CD4-positive, alpha-beta T cell treated with Interferon alpha-2 for 1 hour (primary cell): ENCODE data around the gene SORCS2.

ENCODE experiments used
- DNase-seq, 2 donors: peaks; one replicate each; pipeline ENCODE4 v3.0.0-alpha.2; 2020 to 2022

SORCS2 gene

DNA sequence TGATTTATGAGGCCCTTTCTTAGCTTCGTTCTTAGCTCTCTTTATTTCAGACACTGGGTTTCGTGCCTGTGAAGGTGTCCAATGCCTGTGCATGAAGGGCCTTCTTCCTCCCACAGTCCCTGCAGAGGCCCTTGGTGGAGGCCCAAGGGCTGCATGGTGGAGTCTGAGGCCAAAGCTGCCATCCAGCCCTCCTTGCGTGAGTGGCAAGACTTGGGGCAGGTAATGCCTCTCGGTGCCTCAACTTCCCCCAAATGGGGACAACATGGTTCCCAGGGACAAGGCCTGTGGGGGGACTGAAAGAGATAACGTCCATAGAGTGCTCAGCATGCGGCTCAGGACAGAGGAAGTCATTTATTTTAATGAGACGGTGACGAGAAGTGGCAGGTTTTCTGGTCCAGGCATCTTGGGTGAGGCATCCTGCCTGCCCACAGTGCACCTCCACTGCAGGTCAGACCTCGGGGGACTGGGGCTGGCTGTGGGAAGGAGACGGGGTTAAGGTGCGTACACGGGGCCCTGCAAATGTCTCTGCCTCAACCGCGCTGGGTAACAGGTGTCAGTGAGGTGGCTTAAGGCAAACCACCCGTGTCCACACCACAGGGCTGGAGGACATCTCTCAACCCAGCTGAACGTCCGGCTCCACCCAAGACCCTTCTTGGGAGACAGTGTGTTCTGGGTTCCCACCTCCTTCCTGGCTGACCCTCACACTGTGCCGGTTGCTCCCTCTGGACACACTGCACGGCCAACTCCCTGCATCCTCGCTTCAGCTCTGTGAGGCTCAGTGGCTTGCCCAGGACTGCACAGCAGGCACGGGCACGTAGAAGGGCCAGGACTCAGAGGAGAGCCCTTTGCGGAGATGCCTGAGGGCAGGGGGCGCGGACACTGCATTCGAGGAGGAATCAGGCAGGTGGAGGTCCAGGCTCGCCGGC lies 191.9 kb downstream of the SORCS2 start:
- no peak for DNase-seq

GRCh38 chr4:7384929-7385890 lies 192.9 kb downstream of the SORCS2 start:
- DNase-seq, result no peak

DNA sequence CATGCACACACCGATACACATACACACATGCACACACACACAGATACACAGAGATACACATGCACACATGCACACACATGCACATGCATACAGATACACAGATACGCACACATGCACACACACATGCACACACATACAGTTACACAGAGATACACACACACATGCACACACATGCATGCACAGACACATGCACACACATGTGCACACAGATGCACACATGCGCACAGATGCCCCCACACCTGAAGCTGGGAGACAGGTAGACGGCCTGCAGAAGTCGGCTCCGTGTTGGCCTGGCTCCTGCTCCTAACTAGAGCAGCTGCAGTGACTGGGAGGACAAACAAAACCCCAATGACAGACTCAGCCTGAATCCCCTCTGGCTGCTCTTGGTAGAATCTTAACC lies 195.6 kb downstream of the SORCS2 start:
- DNase-seq, result no peak

DNA sequence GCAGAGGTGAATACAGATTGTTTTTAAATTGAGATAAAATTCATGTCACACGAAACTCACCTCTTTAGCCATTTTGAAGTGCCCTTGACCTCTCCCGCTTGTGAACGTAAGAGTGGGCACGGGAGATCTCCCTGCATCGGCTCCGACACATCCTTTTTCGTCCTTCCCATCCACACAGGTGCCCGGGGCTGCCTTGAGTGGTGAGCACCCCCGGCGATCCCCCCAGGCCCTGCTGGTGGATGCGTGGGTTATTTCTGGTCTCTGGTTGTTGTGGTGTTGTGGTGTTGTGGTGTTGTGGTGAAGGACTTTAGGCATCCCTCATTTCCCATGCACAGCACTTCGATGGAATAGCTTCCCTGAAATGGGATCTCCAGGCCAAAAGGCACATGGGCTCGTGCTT lies 196.3 kb downstream of the SORCS2 start:
- DNase-seq, result no peak

DNA sequence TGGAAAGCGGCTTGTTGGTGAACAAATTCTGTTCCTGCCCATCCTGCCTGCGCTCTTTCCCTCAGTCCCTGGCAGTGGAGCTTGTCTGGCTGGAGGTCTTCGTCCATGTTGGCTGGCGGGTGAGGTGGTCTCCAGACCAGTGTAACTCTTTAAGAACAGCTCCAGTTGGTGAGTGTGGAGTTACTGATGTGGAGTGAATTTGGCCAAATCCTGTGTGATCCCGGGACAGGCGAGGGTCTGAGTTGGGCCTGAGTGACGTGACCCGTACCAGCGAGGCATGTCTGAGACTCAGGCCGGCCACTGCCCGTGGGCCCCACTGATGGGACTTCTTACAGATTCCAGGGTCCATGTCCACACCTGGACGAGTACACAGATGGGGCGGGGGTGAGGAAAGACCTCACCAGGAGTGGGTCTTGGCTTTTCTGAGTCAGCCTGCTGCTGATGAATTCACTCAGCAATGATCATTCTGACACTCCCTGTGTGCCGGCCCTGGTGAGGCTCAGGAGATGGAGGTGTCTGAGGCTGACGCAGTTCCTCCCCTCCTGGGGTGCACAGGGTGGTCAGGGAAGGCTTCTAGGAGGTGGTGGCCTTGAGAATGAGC lies 196.9 kb downstream of the SORCS2 start:
- DNase-seq, result no peak

DNA sequence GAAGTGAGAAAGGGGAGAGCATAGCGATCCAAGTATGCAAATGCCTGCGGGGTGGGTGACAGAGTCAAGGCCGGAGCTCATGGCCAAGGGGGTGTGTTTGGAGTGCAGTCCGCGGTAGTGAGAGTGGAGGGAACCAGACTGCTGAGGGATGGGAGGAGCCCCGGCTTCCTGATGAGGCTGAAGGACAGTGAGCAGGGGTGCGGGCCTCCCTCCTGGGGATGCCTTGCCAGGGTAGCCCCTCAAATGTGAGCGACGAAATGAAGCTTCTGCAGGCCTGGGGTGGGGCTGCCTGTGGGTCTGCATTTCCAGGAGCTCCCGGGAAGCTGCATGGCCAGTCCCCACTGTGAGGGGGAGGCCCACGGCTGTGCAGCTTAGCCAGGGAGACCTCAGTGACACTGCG lies 197.4 kb downstream of the SORCS2 start:
- DNase-seq, result no peak

DNA sequence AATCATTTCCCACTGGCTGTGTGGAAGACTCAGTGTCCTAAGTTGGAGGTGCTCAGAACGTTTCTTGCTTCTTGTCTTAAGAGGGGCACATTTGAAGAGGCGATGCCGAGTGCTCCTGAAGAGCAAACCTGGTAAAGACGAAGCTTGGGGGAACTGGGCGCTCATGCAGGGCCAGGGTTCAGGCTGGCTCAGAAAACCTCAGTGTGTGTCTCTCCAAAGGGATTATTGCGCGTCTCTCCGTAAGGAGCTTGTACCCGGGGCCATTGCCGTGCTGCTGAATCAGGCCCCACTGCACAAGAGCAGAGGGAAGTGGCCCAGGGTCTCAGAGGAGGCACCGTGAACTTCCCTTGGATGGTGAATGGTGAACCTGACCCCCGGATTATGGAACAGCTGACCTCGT lies 198.0 kb downstream of the SORCS2 start:
- no peak for DNase-seq

DNA sequence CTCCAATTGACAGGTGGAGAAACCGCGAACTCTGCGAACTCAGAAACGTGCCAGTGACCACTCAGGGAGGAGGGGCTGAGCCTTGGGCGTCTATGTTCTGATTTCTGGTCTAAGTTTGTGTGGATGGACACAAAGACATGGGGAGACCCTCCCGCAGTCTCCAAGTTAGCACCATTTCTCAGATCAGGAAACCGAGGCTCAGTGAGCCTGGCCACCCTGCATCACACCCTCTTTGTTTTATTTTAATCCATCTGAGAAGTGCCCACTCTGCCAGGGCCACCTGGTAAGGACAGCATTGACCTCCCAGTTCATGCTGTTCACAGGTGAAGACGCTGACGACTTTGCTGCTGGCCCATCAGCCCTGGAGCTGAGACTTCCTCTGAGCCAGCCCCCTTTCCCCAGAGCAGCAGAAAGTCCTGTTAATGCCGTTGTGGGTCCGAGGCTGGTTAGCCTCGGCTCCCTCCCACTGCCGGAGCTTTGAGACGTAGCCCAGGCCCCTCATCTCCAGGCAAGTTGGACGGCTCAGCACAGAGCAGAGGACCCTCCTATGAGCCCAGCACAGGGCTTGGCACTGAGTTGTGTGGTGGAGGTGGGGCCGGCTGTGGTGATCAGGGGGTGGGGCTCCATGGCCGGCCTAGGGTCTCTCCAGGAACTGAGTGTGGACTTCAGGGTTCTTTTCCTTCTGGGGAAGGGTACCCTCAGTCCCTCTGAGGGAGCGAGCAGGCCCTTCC lies 198.7 kb downstream of the SORCS2 start:
- DNase-seq, result no peak

DNA sequence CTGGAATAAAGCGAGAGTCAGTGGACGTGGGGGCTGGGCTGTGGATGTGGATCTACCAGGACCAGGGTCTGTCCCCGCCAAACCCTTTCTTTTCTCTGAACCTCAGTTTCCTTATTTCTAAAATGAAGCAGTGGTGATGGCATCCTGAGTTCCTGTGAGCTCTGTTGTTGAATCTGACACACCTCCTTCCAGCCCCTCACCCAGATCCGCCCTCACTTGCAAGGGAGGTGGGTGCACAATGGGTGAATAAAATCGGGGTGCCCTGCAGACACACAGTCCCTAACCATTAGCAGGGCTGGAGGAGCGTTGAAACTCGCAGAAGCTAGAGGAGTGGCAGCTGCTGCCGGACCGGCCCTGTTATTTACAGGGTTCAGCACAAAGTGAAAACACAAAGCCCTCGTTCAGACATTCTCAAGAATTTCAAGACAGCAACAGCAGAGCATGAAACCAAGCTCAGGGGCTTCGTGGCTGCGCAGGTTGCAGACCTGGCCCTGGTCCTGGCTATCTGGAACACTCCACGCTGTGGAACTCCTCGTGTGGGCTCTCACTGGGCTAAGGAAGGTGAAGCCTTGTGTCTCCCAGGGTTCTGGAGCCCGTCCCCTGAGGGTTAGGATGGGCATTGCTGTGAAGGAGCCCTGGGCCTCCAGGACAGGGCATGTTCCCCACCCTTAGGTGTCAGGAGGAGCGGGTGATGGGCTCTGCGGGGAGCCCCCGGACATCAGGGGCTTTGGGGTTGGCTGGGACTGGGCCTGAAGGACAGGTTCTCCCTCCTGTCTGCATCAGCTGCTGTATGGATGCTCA lies 199.5 kb downstream of the SORCS2 start:
- no peak for DNase-seq

GRCh38 chr4:7392438-7393421 lies 200.4 kb downstream of the SORCS2 start:
- DNase-seq, result no peak

DNA sequence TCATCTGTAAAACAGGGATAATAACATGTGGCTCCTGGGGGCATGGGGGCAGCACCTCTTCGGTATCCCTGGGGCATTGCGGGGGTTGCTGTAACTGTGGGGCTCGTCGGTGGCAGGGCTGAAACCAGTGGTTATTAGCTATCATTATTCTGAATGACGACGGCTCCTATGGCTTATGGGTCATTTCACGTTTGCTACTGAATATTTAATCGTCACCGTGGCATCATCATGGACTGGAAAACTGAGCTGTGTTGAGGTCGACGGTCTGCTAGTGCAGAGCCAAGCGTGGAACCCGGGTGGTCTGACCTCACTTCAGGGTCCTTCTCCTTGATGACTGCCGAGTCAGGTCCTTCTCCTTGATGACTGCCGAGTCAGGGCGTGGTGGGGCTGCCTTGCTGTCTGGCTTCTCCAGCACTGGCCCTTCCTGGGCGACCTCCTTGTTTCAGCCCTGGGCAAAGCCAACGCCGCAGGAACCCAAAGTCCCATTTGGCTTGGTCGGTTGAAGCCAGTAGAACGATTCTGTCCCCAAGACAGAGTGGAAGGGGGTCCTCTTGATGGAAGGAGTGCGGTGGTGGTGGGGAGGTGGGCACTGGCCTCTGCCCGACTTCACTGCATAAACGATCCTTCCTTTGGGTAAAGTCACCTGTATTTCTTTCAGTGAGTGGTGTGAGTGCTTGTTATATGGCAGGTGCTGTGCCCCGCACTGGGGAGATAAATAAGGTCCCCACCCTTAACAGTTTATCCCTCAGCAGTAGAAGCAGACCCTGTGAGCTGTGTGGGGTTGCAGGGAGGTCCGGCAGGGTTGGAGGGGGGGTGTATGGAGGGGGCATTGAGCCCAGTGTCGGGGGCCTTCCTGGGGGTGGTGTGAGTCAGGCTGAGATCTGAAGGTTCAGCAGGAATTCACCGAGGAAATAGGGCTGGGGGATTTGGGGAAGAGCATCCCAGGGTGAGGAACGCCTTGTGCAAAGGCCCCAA lies 201.6 kb downstream of the SORCS2 start:
- DNase-seq, result no peak

- no peak for DNase-seq
These were observed 202.5 kb downstream of the SORCS2 start for GRCh38 chr4:7394681-7395451.

GRCh38 chr4:7395645-7396044 lies 203.3 kb downstream of the SORCS2 start:
- DNase-seq, result no peak

GRCh38 chr4:7396186-7396910 lies 204.0 kb downstream of the SORCS2 start:
- no peak for DNase-seq

- no peak for DNase-seq
These were observed 205.1 kb downstream of the SORCS2 start for GRCh38 chr4:7397206-7398103.

GRCh38 chr4:7398104-7398423 lies 205.7 kb downstream of the SORCS2 start:
- DNase-seq, result no peak
